WTC11 (cell line): Measurements from ENCODE around the gene ALDH2.

Experiments used
- AR ChIP-seq: fragments of 250-450 bp; sonication (Bioruptor Pico); IDR thresholded peaks from 2 replicates; pipeline ENCODE4 v1.9.0; 2021; ENCODE audit warnings: mild to moderate bottlenecking
- ATF3 ChIP-seq: sonication (generic); formaldehyde crosslinking; conservative IDR thresholded peaks from 2 replicates; pipeline ENCODE4 v1.8.1; 2022; ENCODE audit warnings: mild to moderate bottlenecking, missing genetic modification reagents
- ATF6 ChIP-seq: sonication (generic); formaldehyde crosslinking; IDR thresholded peaks from 2 replicates; pipeline ENCODE4 v1.8.1; 2023; ENCODE audit warnings: mild to moderate bottlenecking, missing genetic modification reagents
- CREM ChIP-seq: sonication (generic); formaldehyde crosslinking; IDR thresholded peaks from 2 replicates; pipeline ENCODE4 v1.8.1; 2022; ENCODE audit warnings: mild to moderate bottlenecking, missing genetic modification reagents, moderate library complexity
- CTCF ChIP-seq: fragments of 200-600 bp; IDR thresholded peaks from 2 replicates; pipeline ENCODE4 v1.8.0; 2022; ENCODE audit warnings: antibody characterized with exemption
- E2F1 ChIP-seq: sonication (generic); formaldehyde crosslinking; IDR thresholded peaks from 2 replicates; pipeline ENCODE4 v1.8.0; 2022; ENCODE audit warnings: mild to moderate bottlenecking, missing genetic modification reagents
- ESRRA ChIP-seq: sonication (generic); formaldehyde crosslinking; IDR thresholded peaks from 2 replicates; pipeline ENCODE4 v1.8.1; 2022; ENCODE audit warnings: mild to moderate bottlenecking, missing genetic modification reagents, borderline replicate concordance
- HMGXB4 ChIP-seq: sonication (generic); formaldehyde crosslinking; IDR thresholded peaks from 2 replicates; pipeline ENCODE4 v1.8.1; 2023; ENCODE audit warnings: mild to moderate bottlenecking, moderate library complexity, missing genetic modification reagents
- NR2C2 ChIP-seq: sonication (generic); formaldehyde crosslinking; IDR thresholded peaks from 2 replicates; pipeline ENCODE4 v1.8.0; 2022; ENCODE audit warnings: mild to moderate bottlenecking, missing genetic modification reagents
- SP1 ChIP-seq: sonication (generic); formaldehyde crosslinking; conservative IDR thresholded peaks from 2 replicates; pipeline ENCODE4 v1.8.1; 2022; ENCODE audit warnings: missing genetic modification reagents
- USF1 ChIP-seq: sonication (generic); formaldehyde crosslinking; IDR thresholded peaks from 2 replicates; pipeline ENCODE4 v1.8.0; 2022; ENCODE audit warnings: mild to moderate bottlenecking, missing genetic modification reagents
- ZNF263 ChIP-seq: sonication (generic); formaldehyde crosslinking; IDR thresholded peaks from 2 replicates; pipeline ENCODE4 v1.8.1; 2022; ENCODE audit warnings: low read depth, mild to moderate bottlenecking, moderate library complexity, missing genetic modification reagents
- ZSCAN18 ChIP-seq: fragments of 250-450 bp; sonication (Bioruptor Pico); IDR thresholded peaks from 2 replicates; pipeline ENCODE4 v2.1.2; 2022; ENCODE audit warnings: mild to moderate bottlenecking, moderate library complexity

- no peak for TF ChIP-seq AR
- TF ChIP-seq E2F1 = no peak
- TF ChIP-seq CTCF = no peak
- no peak for TF ChIP-seq ATF3 (CRISPR knock-in tag)
- TF ChIP-seq CREM = no peak
- no peak for TF ChIP-seq NR2C2 (CRISPR knock-in tag)
- TF ChIP-seq SP1 (CRISPR knock-in tag) = no peak
- no peak for TF ChIP-seq USF1
- TF ChIP-seq ZNF263 = no peak
- TF ChIP-seq ZSCAN18 (CRISPR knock-in tag) = no peak
- no peak for TF ChIP-seq HMGXB4 (CRISPR knock-in tag)
- no peak for TF ChIP-seq ESRRA (CRISPR knock-in tag)
- no peak for TF ChIP-seq ATF6
These were observed 51.6 kb downstream of the ALDH2 start for GRCh38 chr12:111818340-111818739.
